HepG2 (cell line): Measurements from ENCODE around the gene PRRT1. TPM values are rescaled to one million over a fixed set of nuclear protein-coding genes. Genes with fewer than 3 reads are reported as not detected.

Experiments
- EZH2 ChIP-seq: conservative IDR thresholded peaks from 2 replicates; pipeline ENCODE4 v1.6.1; 2012; ENCODE audit warnings: mild to moderate bottlenecking, low read depth, low read length, moderate library complexity
- HOXA7 ChIP-seq: sonication (generic); formaldehyde crosslinking; IDR thresholded peaks from 2 replicates; pipeline ENCODE4 v1.8.1; 2022; ENCODE audit warnings: mild to moderate bottlenecking, missing genetic modification reagents, moderate library complexity
- KDM6A ChIP-seq: IDR thresholded peaks from 2 replicates; pipeline ENCODE4 v1.6.1; 2016; ENCODE audit warnings: low read depth
- SMARCC2 ChIP-seq: fragments of 450-650 bp; IDR thresholded peaks from 2 replicates; pipeline ENCODE4 v1.6.1; 2017; ENCODE audit warnings: antibody characterized with exemption, mild to moderate bottlenecking
- SP1 ChIP-seq, 2 experiments: fragments of 450-650 bp in 1 of 2; sonication (generic) in 1 of 2; formaldehyde crosslinking in 1 of 2; IDR thresholded peaks; 2 replicates each; pipeline versions ENCODE4 v1.4.0 to v1.6.1; 2016 to 2020; ENCODE audit warnings: missing genetic modification reagents in 1 of 2
- ZMYM4 ChIP-seq: sonication (generic); formaldehyde crosslinking; IDR thresholded peaks from 2 replicates; pipeline ENCODE4 v1.8.1; 2023; ENCODE audit warnings: mild to moderate bottlenecking, missing genetic modification reagents
- ZNF274 ChIP-seq: sonication (generic); formaldehyde crosslinking; IDR thresholded peaks from 2 replicates; pipeline ENCODE4 v1.5.1; 2020; ENCODE audit warnings: mild to moderate bottlenecking, missing genetic modification reagents
- ZNF3 ChIP-seq: IDR thresholded peaks from 2 replicates; pipeline ENCODE4 v1.7.0; 2017; ENCODE audit warnings: inconsistent platforms
- ZNF460 ChIP-seq: sonication (generic); formaldehyde crosslinking; IDR thresholded peaks from 2 replicates; pipeline ENCODE4 v1.5.1; 2020; ENCODE audit warnings: missing genetic modification reagents, mild to moderate bottlenecking, borderline replicate concordance
- ZNF792 ChIP-seq: IDR thresholded peaks from 2 replicates; pipeline ENCODE4 v1.6.1; 2016
- polyA plus RNA-seq, 8 experiments: library from polyadenylated mRNA; depleted of rRNA in 3 of 8; stranded (reverse) in 7 of 8; unstranded in 1 of 8; fragments of >200 nt; fragmentation: Illumina TruSeq in 4 of 8; extraction: Trizol in 4 of 8; gene quantifications; 2 replicates each; pipeline versions ENCODE4 v1.2.1 to v1.2.3, GENCODE V29; 2011 to 2016; ENCODE audit warnings: low read depth in 4 of 8, missing spikeins in 1 of 8, mixed read lengths in 1 of 8; ENCODE audit not compliant: insufficient read depth in 1 of 8
- total RNA-seq, 5 experiments: library from RNA; depleted of rRNA; stranded (reverse); fragments of >200 nt; fragmentation: Illumina TruSeq; extraction: Trizol; gene quantifications; 2 replicates each; pipeline ENCODE4 v1.2.3, GENCODE V29; 2016; ENCODE audit warnings: low read depth in 1 of 5
- TF ChIP-seq, protein P1 (sequence below): sonication (generic); formaldehyde crosslinking; IDR thresholded peaks from 2 replicates; pipeline ENCODE4 v1.4.0; 2020; ENCODE audit warnings: mild to moderate bottlenecking, missing genetic modification reagents
- TF ChIP-seq, protein P2 (sequence below): sonication (generic); formaldehyde crosslinking; IDR thresholded peaks from 2 replicates; pipeline ENCODE4 v1.4.0; 2020; ENCODE audit warnings: mild to moderate bottlenecking, low read depth, missing genetic modification reagents
- TF ChIP-seq, protein P3 (sequence below): sonication (generic); formaldehyde crosslinking; IDR thresholded peaks from 2 replicates; pipeline ENCODE4 v1.4.0; 2020; ENCODE audit warnings: missing genetic modification reagents
- TF ChIP-seq, protein P4 (sequence below): sonication (generic); formaldehyde crosslinking; IDR thresholded peaks from 2 replicates; pipeline ENCODE4 v1.8.1; 2022; ENCODE audit warnings: low read depth, mild to moderate bottlenecking, missing genetic modification reagents

PRRT1 gene
- total and polyA plus RNA-seq, 2 of the 13 experiments (the other 11 are each of a cell fraction or from before 2014, with no cell fraction given), result 0.64 to 1.4 TPM

DNA sequence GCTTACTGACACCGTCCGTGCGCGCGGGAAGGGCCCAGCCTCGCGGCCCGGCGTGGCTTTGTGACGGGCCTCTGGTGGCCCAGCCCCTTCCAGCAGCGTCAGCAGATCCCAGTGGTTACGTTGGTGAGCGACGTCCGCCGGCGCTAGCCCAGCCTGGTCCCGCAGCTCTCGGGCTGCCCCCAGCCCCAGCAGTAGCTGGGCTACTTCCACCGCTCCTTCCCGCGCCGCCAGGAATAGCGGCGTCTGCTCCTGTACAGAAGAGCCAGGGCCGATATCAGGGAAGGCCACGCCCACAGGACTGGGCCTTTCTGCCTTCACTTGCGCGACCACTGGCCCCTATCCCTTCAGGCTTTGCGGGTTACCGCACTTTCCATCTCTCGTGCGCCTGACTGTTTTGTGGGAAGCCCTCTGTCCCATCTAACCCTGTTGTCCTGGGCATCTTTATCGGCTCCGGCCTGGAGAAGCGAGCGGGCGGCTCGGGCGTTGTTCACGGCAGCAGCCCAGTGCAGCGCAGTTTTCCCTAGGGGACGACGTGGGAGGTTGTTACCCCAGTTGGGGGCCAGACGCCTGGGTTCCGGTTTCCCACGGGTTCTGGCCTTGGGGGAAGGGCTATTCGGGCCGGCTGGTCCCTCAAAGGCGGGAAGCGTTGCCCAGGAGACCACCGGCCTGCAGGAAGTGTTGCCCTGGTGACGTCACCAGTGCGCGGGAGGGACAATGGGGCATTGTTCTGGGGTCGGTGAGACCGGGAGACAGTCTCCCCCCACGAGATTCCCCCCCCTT, 44.4 kb upstream of the PRRT1 start (continued):
- TF ChIP-seq, protein P1, sequence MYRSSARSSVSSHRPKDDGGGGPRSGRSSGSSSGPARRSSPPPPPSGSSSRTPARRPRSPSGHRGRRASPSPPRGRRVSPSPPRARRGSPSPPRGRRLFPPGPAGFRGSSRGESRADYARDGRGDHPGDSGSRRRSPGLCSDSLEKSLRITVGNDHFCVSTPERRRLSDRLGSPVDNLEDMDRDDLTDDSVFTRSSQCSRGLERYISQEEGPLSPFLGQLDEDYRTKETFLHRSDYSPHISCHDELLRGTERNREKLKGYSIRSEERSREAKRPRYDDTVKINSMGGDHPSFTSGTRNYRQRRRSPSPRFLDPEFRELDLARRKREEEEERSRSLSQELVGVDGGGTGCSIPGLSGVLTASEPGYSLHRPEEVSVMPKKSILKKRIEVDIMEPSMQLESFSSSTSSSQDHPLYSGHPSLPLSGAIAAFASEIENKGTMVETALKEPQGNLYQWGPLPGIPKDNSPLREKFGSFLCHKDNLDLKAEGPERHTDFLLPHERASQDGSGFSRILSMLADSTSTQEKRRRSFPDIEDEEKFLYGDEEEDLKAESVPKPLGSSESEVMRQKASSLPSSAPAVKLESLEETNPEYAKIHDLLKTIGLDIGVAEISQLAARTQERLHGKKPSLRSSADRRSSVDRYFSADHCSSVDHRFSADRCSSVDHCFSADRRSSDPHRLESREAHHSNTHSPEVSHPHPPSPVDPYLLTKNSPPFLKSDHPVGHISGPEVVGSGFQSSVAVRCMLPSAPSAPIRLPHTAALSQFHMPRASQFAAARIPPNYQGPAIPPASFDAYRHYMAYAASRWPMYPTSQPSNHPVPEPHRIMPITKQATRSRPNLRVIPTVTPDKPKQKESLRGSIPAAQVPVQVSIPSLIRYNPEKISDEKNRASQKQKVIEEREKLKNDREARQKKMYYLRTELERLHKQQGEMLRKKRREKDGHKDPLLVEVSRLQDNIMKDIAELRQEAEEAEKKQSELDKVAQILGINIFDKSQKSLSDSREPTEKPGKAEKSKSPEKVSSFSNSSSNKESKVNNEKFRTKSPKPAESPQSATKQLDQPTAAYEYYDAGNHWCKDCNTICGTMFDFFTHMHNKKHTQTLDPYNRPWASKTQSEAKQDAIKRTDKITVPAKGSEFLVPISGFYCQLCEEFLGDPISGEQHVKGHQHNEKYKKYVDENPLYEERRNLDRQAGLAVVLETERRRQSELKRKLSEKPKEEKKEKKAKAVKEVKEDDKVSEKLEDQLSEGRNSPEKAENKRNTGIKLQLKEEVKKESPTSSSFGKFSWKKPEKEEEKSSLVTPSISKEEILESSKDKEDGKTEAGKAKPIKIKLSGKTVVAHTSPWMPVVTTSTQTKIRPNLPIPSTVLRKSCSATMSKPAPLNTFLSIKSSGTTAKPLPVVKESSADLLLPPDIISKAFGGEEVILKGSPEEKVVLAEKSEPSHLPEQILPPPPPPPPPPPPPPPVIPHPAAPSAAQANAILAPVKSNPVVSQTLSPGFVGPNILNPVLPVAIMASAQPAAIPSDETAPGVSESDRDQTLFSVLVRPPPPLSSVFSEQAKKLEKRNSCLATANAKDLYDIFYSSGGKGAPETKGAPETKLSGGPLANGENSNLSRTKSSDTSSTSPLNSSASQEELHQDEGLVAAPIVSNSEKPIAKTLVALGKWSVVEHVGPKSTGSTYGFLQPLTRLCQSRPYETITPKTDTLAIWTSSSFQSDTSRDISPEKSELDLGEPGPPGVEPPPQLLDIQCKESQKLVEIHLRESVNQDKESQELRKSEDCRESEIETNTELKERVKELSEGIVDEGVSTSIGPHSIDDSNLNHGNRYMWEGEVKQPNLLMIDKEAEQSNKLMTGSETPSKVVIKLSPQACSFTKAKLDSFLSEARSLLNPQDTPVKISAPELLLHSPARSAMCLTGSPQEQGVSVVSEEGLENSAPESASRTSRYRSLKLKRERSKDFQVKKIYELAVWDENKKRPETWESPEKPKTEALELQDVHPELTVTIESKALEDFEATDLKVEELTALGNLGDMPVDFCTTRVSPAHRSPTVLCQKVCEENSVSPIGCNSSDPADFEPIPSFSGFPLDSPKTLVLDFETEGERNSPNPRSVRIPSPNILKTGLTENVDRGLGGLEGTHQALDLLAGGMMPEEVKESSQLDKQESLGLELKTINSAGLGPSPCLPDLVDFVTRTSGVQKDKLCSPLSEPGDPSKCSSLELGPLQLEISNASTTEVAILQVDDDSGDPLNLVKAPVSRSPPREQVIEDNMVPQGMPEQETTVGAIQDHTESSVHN (CRISPR knock-in tag), result peak; percentile 73; the same call in 1 of the 2 replicates
- TF ChIP-seq EZH2 (no peak), SMARCC2 (no peak), ZNF792 (CRISPR knock-in tag) (peak; percentile 73; the same call in 1 of the 2 replicates), KDM6A (no peak; the same call in 1 of the 2 replicates), SP1 (IDR thresholded peaks at IDR 0.05) (no peak), SP1 (CRISPR knock-in tag; IDR thresholded peaks at IDR 0.05) (peak; percentile 89), ZNF460 (CRISPR knock-in tag) (no peak; the same call in 1 of the 2 replicates), HOXA7 (CRISPR knock-in tag) (no peak), ZMYM4 (CRISPR knock-in tag) (peak; percentile 82), ZNF3 (CRISPR knock-in tag) (no peak), ZNF274 (CRISPR knock-in tag) (peak; percentile 92)
- TF ChIP-seq, protein P2, sequence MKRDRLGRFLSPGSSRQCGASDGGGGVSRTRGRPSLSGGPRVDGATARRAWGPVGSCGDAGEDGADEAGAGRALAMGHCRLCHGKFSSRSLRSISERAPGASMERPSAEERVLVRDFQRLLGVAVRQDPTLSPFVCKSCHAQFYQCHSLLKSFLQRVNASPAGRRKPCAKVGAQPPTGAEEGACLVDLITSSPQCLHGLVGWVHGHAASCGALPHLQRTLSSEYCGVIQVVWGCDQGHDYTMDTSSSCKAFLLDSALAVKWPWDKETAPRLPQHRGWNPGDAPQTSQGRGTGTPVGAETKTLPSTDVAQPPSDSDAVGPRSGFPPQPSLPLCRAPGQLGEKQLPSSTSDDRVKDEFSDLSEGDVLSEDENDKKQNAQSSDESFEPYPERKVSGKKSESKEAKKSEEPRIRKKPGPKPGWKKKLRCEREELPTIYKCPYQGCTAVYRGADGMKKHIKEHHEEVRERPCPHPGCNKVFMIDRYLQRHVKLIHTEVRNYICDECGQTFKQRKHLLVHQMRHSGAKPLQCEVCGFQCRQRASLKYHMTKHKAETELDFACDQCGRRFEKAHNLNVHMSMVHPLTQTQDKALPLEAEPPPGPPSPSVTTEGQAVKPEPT (CRISPR knock-in tag), result peak; percentile 34; the same call in 1 of the 2 replicates
- TF ChIP-seq, protein P3, sequence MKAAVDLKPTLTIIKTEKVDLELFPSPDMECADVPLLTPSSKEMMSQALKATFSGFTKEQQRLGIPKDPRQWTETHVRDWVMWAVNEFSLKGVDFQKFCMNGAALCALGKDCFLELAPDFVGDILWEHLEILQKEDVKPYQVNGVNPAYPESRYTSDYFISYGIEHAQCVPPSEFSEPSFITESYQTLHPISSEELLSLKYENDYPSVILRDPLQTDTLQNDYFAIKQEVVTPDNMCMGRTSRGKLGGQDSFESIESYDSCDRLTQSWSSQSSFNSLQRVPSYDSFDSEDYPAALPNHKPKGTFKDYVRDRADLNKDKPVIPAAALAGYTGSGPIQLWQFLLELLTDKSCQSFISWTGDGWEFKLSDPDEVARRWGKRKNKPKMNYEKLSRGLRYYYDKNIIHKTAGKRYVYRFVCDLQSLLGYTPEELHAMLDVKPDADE, result no peak
- TF ChIP-seq, protein P4, sequence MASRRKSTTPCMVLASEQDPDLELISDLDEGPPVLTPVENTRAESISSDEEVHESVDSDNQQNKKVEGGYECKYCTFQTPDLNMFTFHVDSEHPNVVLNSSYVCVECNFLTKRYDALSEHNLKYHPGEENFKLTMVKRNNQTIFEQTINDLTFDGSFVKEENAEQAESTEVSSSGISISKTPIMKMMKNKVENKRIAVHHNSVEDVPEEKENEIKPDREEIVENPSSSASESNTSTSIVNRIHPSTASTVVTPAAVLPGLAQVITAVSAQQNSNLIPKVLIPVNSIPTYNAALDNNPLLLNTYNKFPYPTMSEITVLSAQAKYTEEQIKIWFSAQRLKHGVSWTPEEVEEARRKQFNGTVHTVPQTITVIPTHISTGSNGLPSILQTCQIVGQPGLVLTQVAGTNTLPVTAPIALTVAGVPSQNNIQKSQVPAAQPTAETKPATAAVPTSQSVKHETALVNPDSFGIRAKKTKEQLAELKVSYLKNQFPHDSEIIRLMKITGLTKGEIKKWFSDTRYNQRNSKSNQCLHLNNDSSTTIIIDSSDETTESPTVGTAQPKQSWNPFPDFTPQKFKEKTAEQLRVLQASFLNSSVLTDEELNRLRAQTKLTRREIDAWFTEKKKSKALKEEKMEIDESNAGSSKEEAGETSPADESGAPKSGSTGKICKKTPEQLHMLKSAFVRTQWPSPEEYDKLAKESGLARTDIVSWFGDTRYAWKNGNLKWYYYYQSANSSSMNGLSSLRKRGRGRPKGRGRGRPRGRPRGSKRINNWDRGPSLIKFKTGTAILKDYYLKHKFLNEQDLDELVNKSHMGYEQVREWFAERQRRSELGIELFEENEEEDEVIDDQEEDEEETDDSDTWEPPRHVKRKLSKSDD (CRISPR knock-in tag), result peak; percentile 97
